Colonic mucosa (tissue), 4 donors: ENCODE data around the gene ELAPOR2. TPM values are rescaled to one million over a fixed set of nuclear protein-coding genes. Genes with fewer than 3 reads are reported as not detected.
A peak's percentile ranks its signal among the peaks of the same experiment; 100 is the strongest.

ENCODE experiments used
- DNase-seq: peaks from one replicate; pipeline ENCODE4 v3.0.0-alpha.2; 2020
- H3K27ac ChIP-seq: fragments of 200-600 bp; one replicate; pipeline ENCODE4 v1.8.0; 2021
- H3K27me3 ChIP-seq: fragments of 200-600 bp; one replicate; pipeline ENCODE4 v1.8.0; 2021
- H3K36me3 ChIP-seq: fragments of 200-600 bp; one replicate; pipeline ENCODE4 v1.8.0; 2021
- H3K4me1 ChIP-seq: fragments of 200-600 bp; one replicate; pipeline ENCODE4 v1.8.0; 2021; ENCODE audit warnings: mild to moderate bottlenecking
- H3K4me3 ChIP-seq: fragments of 200-600 bp; one replicate; pipeline ENCODE4 v1.8.0; 2021
- H3K9ac ChIP-seq, 2 donors: one replicate each; pipeline ENCODE4 v1.7.0; 2013; ENCODE audit warnings: control low read depth in 2 of 2, low read depth in 2 of 2, low read length in 2 of 2
- H3K9me3 ChIP-seq: fragments of 200-600 bp; one replicate; pipeline ENCODE4 v1.8.0; 2021
- CTCF ChIP-seq: fragments of 200-600 bp; IDR thresholded peaks from one replicate; pipeline ENCODE4 v1.8.0; 2022; ENCODE audit warnings: antibody characterized with exemption, mild to moderate bottlenecking
- intact Hi-C: fragments of 100-400 bp; cut with DNase I; formaldehyde crosslinking; loops from one replicate; pipeline ENCODE4 v1.14.1; 2022
- total RNA-seq, 2 donors: library from RNA; stranded (reverse); fragmentation: NEBNext Ultra II Directional in 1 of 2; extraction: Animal tissue kit (Norgen Biotek cat#: 25700) in 1 of 2; gene quantifications; one replicate each; pipeline ENCODE4 v1.2.1, GENCODE V29; 2021
- donor health status: healthy.
- donor health status: DM: no; HTN: no; CAD: no.
- donor health status: DM: no; HTN: no; CAD: no.

ELAPOR2 gene
- total RNA-seq, 2 donors from 2014 or later, result 11.8 to 17.1 TPM

GRCh38 chr7:87082675-87083074 is 23.2 kb upstream of the ELAPOR2 start:
- no peak overlapping the region for H3K27ac ChIP-seq
- TF ChIP-seq CTCF, result no peak
- no peaks in the 10 kb centered on the region for H3K9me3 ChIP-seq
- DNase-seq, result no peak
- H3K4me3 ChIP-seq, result no peak overlapping the region
- intact Hi-C loops, result no loop called here
- H3K36me3 ChIP-seq, result no peaks in the 10 kb centered on the region
- H3K27me3 ChIP-seq, result no peaks in the 10 kb centered on the region
- no peak overlapping the region for H3K9ac ChIP-seq
- H3K4me1 ChIP-seq, result no peaks in the 10 kb centered on the region

GRCh38 chr7:87075671-87076404 is 16.4 kb upstream of the ELAPOR2 start:
- Histone ChIP-seq H3K9ac (no peak overlapping the region), H3K36me3 (no peaks in the 10 kb centered on the region), H3K4me1 (no peaks in the 10 kb centered on the region), H3K27ac (no peak overlapping the region), H3K27me3 (no peaks in the 10 kb centered on the region), H3K9me3 (no peaks in the 10 kb centered on the region), H3K4me3 (no peak overlapping the region)
- TF ChIP-seq CTCF, result no peak
- intact Hi-C loops, result no loop called here
- no peak for DNase-seq

GRCh38 chr7:87067788-87068187 is 8.3 kb upstream of the ELAPOR2 start:
- intact Hi-C loops, result no loop called here
- Histone ChIP-seq H3K36me3 (no peaks in the 10 kb centered on the region), H3K9me3 (no peaks in the 10 kb centered on the region), H3K9ac (no peak overlapping the region), H3K27me3 (no peaks in the 10 kb centered on the region), H3K4me1 (no peaks in the 10 kb centered on the region), H3K27ac (no peak overlapping the region), H3K4me3 (no peak overlapping the region)
- no peak for TF ChIP-seq CTCF
- no peak for DNase-seq

DNA sequence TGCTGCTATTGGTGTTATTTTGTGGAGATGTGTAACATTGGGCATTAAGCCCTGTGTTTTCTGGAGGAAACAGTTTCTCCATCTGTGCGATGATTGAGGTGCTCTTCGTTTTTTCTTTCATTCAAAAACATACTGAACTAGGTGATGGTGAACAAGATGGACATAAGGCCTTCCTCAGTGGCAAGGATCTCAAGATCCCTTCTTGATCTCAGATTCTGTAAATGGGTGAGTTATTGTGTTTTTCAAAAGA is 759 bp upstream of the ELAPOR2 start:
- TF ChIP-seq CTCF, result no peak
- Histone ChIP-seq H3K36me3 (no peaks in the 10 kb centered on the region), H3K9ac (peak overlapping the region in 1 of 2 donors; percentile 74), H3K4me1 (no peaks in the 10 kb centered on the region), H3K27ac (no peak overlapping the region), H3K9me3 (no peaks in the 10 kb centered on the region), H3K4me3 (no peak overlapping the region), H3K27me3 (no peaks in the 10 kb centered on the region)
- DNase-seq, result no peak
- intact Hi-C loops, result no loop called here

DNA sequence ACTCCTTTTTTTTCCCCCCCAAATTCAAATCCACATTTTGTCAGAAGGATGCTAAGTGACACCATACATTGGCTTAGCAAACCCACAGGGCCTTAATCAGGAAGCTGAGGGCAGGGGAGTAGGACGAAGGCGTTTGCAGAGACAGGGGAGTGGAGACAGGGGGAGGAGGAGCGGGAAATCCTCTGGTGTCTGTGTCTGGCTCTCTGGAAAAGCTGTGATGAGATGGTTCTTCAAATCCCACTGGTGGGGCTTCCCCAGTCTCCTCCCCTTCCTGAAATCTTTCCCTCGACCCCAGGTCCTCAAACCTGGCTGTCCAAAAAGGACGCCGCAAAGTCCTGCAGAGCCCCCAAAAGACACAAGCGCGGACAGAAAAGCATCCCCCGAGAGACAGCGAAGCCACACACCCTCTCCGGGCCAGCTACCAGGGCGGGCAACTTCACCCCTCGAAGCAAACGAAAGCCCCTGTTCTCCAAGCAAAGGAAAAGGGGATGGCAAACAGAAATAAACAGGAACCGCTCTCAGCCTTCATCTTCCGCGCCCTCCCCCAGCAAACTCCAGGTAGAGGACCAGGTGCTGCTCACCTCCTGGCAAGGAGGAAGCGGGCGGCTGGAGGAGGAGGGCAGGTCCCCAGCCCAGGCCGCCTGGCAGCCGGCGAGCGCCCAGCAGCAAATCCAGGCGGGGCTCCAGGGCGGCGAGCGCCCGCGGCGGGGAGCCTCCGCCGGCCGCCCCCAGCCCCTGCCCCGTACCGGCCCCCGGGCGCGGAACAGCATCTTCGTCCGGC is 520 bp downstream of the ELAPOR2 start:
- H3K9ac ChIP-seq, result peak overlapping the region; percentile 19 to 64
- intact Hi-C loops, result no loop called here
- peak overlapping the region; percentile 47 for H3K4me3 ChIP-seq
- no peaks in the 10 kb centered on the region for H3K9me3 ChIP-seq
- H3K27me3 ChIP-seq, result no peaks in the 10 kb centered on the region
- H3K27ac ChIP-seq, result no peak overlapping the region
- H3K36me3 ChIP-seq, result no peaks in the 10 kb centered on the region
- TF ChIP-seq CTCF, result no peak
- peak; percentile 33 for DNase-seq
- no peaks in the 10 kb centered on the region for H3K4me1 ChIP-seq
